Ecto neural progenitor cell (in vitro differentiated cells): ENCODE results near the gene RBM19.
A peak's percentile ranks its signal among the peaks of the same experiment; 100 is the strongest.
"Not testable (repeated sequence)": the region's sequence is repeated elsewhere in the genome, so short reads cannot be mapped to it uniquely, and the experiment has no call there.

Source experiments
- DNase-seq: peaks from one replicate; pipeline ENCODE4 v3.0.0-alpha.2; 2018; ENCODE audit warnings: low spot score

Gene RBM19

GRCh38 chr12:113905829-113906228 lies 60.3 kb downstream of the RBM19 start:
- DNase-seq: no peak

- DNase-seq: no peak
Measured at GRCh38 chr12:113903381-113903863, 62.7 kb downstream of the RBM19 start.

- not testable (repeated sequence) for DNase-seq
Measured at GRCh38 chr12:113901319-113901718, 64.8 kb downstream of the RBM19 start.

DNA sequence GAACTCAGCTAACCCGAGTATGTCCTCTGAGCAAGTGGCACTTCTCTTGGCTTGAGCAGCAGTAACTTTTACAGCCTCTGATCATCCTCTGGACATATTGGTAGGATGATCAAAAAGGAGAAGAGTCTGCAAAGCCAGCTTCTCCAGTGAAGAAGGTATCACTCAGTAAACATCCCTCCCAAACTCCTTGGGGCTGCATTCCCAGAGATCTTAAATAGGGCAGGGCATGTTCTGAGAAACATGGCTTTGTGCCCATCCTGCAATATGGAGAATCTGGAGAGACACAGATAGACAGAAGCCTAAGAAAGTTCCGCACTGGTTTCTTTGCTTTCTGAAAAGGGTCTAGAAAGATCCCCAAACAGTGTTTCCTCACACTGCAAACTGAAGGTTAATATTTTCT lies 65.4 kb downstream of the RBM19 start:
- DNase-seq: no peak

- peak; percentile 64 for DNase-seq
Measured at GRCh38 chr12:113899561-113900471, 66.3 kb downstream of the RBM19 start.

- DNase-seq: no peak
Measured at GRCh38 chr12:113899042-113899560, 67.0 kb downstream of the RBM19 start.

DNA sequence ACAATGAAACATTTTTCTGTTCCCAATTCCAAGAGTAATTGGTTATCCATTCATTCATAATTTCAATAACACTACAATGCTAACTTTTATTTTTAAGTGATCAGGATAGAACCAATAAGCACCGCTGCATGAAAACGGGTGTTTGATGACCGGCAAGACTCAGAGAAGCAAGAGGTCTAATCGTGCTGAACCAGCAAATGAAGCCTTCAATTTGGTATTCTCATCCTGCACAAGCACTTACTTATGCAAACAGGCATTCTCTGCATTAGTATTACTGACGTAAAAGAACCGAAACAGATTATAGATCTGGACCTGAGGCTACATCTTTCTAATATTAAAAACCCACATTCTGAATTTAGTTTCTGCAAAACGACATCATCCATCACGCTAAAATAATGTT lies 67.7 kb downstream of the RBM19 start:
- no peak for DNase-seq

- no peak for DNase-seq
Measured at GRCh38 chr12:113897406-113897805, 68.7 kb downstream of the RBM19 start.

DNA sequence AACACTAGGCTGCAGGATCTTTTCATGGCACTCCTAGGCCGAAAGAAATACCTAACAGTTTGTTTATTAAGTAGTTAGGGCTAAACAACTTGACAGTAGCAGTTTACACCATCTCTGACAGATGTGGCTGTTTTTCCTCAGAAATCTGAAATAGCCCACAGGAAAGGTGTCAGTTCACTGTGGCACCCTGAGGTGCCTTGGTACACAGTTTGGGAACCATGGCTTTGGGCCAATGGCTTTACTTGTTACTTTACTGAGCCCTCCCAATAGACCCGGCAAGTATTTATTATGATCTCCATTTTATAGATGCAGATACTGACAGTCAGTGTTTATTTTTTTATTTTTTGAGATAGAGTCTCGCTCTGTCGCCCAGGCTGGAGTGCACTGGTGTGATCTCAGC lies 69.3 kb downstream of the RBM19 start:
- no peak for DNase-seq

DNA sequence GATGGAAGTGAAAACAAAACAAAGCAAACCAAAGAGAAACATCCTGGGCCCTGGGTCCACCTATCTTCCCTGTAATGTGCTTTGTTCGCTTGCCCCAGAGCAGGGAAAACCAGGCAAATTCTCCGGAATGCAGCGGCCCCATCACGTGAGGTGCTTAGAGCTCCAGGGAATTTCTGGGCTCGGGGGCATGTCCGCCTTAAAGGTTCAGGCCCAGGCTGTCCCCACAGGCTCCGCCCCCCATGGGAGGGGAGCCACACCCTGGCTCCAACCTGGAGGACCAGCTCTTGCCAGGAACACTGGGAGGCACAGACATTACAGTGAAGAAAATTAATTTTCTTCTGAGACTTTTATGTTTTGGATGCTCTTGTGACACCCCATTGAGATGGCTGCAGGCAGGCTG lies 69.9 kb downstream of the RBM19 start:
- peak; percentile 88 for DNase-seq

- no peak for DNase-seq
Measured at GRCh38 chr12:113895176-113895575, 70.9 kb downstream of the RBM19 start.

GRCh38 chr12:113894697-113895096 lies 71.4 kb downstream of the RBM19 start:
- no peak for DNase-seq

DNA sequence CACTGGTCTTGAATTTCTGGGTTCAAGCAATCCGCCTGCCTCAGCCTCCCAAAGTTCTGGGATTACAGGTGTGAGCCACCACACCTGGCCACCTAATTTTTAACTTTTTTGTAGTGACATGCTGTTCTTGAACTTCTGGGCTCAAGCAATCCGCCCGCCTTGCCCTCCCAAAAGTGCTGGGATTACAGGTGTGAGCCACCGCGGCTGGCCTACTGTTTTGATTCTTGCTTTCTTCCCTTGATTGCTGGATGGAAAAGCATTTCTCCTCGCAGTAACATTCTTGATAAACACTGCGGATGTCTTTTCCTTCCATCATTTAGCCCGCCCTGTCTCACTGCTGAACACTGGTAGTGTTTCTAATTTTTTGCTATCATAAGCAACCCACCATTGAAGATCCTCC lies 72.9 kb downstream of the RBM19 start:
- DNase-seq: no peak

DNA sequence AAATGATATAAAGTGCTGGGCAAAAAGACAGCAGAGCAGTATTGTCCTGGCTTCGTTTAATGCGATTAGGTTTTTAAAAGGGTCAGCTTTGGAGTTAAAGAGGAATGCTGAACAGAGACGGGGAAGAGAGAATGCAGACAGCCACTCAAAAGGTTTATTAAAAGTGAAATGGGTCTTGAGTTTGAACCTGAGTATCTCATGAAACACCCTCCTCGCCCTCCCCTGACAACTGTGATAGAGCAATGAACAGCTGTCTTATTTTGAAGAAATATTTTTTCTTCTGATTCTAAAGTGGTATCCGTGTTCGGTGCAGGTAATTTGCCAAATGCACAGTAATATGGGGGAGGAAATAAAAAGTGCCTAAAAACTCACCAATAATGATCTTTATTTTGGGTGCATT lies 73.6 kb downstream of the RBM19 start:
- DNase-seq: no peak

- DNase-seq: no peak
Measured at GRCh38 chr12:113891739-113892520, 74.2 kb downstream of the RBM19 start.

GRCh38 chr12:113891167-113891692 lies 74.9 kb downstream of the RBM19 start:
- DNase-seq: no peak

DNA sequence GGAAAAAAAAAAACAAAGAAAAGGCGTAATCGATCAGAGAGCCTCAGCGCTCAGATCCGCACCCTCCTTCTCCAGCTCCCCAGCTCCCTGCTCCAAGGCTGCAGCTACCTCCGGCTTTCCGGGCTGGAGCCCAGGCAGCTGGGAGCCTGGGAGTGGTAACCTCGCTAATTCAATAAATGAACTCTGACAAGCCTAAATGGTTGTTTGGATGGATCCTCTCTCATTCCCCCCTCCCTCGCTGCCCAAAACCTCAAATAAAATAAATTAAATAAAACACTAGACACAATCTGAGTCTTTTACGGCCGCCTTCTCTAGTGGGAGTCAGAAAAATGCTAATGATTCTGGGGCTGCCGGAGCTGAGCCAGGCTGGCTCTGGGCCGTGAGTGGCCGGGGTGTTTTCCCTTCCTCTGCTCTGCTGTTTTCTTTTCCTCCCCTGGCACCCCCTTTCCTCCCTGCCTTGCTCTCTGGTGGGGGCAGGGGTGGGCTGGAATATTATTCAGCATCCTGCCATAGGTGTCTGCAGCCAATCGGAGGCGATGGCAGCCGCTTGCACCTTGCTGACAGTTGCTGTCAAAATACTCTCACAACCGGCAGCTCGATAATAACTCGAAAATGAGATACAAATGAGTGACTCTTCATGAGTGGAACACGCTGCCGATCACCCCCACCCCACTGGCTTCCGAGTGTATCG lies 76.1 kb downstream of the RBM19 start:
- DNase-seq: no peak

GRCh38 chr12:113889076-113889475 lies 77.0 kb downstream of the RBM19 start:
- no peak for DNase-seq

- DNase-seq: no peak
Measured at GRCh38 chr12:113888435-113888834, 77.7 kb downstream of the RBM19 start.

GRCh38 chr12:113887906-113888305 lies 78.2 kb downstream of the RBM19 start:
- DNase-seq: no peak

- DNase-seq: no peak
Measured at GRCh38 chr12:113886721-113887120, 79.4 kb downstream of the RBM19 start.

GRCh38 chr12:113884392-113884791 lies 81.7 kb downstream of the RBM19 start:
- no peak for DNase-seq
